Brain microvascular endothelial cell (primary cell): ENCODE results near the gene R3HDM4.

Source experiments
- DNase-seq: peaks from one replicate; pipeline ENCODE4 v3.0.0-alpha.2; 2020
- H3K27ac ChIP-seq: fragments of 250-450 bp; sonication (Bioruptor Pico); 2 replicates; pipeline ENCODE4 v1.5.1; 2020; ENCODE audit warnings: mild to moderate bottlenecking, moderate library complexity
- H3K27me3 ChIP-seq: fragments of 250-450 bp; sonication (Bioruptor Pico); replicated peaks from 2 replicates; pipeline ENCODE4 v1.5.1; 2020; ENCODE audit warnings: mild to moderate bottlenecking
- H3K36me3 ChIP-seq: fragments of 250-450 bp; sonication (Bioruptor Pico); replicated peaks from 2 replicates; pipeline ENCODE4 v1.5.1; 2020; ENCODE audit warnings: mild to moderate bottlenecking
- H3K4me3 ChIP-seq: 2 replicates; pipeline ENCODE4 v1.5.1; 2011; ENCODE audit warnings: low read depth, mild to moderate bottlenecking, control low read depth, low read length, moderate library complexity
- in situ Hi-C: cut with HindIII; loops from 2 replicates; pipeline ENCODE4 v1.10.0; 2017; ENCODE audit warnings: low sequenced_read_pairs, low pct_ligation_motif_present
- TF ChIP-seq, protein P1 (sequence below): IDR thresholded peaks from 2 replicates; pipeline ENCODE4 v1.5.1; 2011; ENCODE audit warnings: low read depth, mild to moderate bottlenecking, moderate library complexity, low read length, control low read depth, inconsistent platforms; ENCODE audit errors: missing control alignments

R3HDM4 gene

DNA sequence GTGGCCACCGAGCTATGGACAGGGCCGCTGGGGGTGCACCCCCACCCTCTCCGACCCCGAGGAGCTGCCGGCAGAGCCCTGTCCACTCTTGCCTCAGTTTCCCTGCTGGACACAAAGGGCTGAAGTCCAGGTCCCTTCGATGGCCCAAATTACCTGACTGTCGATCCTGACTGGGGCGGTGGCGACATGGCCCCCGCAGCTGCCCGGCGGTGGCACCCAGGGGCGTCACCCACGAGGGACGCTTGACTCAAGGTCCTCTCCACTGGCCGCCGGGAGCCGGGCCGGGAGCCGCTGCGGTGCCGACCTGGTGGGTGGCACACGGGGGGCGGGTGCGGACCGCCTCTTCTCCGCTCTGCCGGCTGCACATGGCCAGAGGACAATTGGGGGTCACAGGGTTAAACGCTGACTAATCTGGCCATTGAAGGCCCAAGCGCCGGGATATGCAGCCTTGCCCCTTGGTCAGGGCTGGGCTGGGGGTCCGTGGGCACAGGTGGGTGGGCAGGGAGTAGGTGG is 29.2 kb upstream of the R3HDM4 start:
- H3K27ac ChIP-seq: no peak overlapping the region
- no peak overlapping the region for H3K4me3 ChIP-seq
- peaks cover 15% of the 10 kb centered on the region for H3K36me3 ChIP-seq
- DNase-seq: no peak
- TF ChIP-seq, protein P1, sequence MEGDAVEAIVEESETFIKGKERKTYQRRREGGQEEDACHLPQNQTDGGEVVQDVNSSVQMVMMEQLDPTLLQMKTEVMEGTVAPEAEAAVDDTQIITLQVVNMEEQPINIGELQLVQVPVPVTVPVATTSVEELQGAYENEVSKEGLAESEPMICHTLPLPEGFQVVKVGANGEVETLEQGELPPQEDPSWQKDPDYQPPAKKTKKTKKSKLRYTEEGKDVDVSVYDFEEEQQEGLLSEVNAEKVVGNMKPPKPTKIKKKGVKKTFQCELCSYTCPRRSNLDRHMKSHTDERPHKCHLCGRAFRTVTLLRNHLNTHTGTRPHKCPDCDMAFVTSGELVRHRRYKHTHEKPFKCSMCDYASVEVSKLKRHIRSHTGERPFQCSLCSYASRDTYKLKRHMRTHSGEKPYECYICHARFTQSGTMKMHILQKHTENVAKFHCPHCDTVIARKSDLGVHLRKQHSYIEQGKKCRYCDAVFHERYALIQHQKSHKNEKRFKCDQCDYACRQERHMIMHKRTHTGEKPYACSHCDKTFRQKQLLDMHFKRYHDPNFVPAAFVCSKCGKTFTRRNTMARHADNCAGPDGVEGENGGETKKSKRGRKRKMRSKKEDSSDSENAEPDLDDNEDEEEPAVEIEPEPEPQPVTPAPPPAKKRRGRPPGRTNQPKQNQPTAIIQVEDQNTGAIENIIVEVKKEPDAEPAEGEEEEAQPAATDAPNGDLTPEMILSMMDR: no peak
- in situ Hi-C loops: no loop called here
- no peaks in the 10 kb centered on the region for H3K27me3 ChIP-seq

DNA sequence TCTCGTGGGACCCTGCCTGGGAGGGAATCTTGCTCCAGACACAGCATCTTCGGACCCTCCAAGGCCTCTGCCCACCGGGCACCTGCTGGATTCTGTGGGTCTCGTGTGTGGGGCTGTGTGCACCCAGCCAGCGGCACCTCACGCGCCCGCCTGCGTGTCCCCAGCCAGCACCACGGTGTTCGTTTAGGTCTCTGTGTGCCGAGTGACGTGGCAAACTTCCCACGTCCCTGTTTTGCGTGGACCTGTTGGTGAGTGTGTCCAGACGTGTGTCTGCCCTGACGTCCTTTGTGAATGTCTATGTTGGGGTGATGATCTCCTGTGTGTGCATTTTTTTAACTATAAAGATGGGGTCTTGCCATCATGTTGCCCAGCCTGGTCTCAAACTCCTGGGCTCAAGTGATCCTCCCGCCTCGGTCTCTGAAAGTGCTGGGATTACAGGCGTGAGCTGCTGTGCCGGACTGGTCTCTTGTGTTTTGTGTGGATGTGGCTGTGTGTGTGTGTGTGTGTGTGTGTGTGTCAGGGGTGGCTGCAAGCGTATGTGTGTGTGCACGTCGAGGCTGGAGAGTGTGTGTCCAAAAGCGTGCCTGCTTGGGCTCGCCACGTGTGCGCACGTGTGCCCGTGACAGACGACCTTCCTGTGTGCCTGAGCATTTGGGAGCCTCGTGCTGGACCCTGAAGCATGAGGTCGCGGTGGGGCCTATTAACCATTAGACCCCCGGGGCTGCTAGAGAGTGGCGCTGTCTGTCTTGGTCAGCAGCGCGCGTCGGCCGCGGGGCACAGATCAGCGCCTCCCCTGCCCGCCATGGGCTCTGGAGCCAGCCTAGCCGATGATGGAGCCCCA is 28.5 kb upstream of the R3HDM4 start:
- TF ChIP-seq, protein P1: no peak
- Histone ChIP-seq H3K27me3 (no peaks in the 10 kb centered on the region), H3K27ac (no peak overlapping the region), H3K36me3 (peaks cover 15% of the 10 kb centered on the region), H3K4me3 (no peak overlapping the region)
- in situ Hi-C loops: no loop called here
- no peak for DNase-seq

DNA sequence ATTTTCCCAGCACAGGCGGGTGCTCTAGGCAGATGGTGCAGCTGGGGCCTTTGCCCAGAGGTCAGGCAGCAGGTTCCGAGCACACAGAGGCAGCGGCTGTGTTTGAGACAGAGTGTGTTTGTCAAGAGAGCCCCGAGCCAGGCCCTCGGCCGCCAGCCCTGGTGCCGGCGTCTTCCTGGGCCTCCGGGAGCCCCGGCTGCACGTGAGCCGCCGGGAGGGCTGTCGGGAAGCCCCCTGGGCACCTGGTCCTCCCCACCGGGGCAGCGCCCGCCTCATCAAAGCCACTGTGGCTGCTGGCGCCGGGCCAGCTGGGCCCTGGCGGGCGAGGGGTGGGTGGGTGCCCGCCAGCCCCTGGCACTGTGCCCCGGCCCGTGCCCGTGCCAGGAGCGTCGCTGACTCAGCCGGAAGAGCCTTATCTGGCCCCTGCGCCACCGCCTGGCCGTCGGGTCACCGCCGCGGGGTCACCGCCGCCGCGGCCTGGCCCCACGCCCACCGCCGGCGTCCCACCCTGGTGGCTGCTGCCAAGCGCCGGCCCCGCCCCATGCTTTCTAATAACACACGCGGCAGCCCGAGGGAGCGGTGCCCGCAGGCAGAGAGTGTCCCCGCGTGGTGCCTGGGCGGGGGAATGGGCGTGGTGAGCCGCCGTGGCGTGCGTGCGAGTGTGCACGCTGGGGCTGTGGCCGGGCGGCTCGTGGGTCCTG is 27.7 kb upstream of the R3HDM4 start:
- Histone ChIP-seq H3K27ac (no peak overlapping the region), H3K4me3 (no peak overlapping the region), H3K36me3 (peaks cover 15% of the 10 kb centered on the region), H3K27me3 (no peaks in the 10 kb centered on the region)
- TF ChIP-seq, protein P1: no peak
- in situ Hi-C loops: no loop called here
- DNase-seq: no peak

DNA sequence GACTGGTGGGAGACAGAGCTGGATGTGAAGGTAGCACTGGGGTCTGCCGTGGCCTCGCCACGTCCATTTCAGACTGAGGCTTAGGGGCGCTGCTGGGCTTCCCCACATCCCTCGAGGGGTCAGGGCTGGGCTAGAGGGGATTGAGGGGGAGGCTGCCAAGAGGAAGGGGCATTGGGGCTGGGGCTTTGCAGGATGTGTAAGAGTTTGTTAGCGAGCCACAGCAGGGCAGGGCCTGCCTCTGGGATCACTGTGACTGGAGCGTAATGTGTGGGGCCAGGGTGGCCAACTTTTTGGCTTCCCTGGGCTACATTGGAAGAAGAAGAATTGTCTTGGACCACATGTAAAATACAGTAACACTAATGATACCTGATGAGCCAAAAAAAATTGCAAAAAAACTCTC is 26.9 kb upstream of the R3HDM4 start:
- in situ Hi-C loops: no loop called here
- no peak overlapping the region for H3K27ac ChIP-seq
- no peak for DNase-seq
- TF ChIP-seq, protein P1: no peak
- peaks cover 15% of the 10 kb centered on the region for H3K36me3 ChIP-seq
- H3K4me3 ChIP-seq: no peak overlapping the region
- H3K27me3 ChIP-seq: no peaks in the 10 kb centered on the region

DNA sequence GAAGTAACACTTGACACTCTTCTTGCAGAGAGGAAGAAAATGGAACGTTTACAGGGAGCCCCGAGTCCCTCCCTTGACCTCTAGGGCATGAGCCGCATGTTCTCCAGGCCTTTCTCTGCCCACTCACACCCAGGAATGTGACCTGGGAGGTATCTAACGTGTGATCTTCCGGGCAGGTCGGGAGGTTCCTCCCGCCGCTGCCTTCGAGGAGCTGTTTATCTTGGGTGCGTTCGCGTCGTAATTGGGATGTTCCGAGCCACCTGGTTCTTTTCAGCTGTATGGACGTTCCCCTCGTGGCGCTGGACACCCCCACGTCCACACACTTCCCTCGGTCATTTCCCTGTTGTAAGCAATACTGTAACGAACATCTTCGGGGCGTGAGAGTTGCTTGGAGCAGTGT is 26.4 kb upstream of the R3HDM4 start:
- Histone ChIP-seq H3K27me3 (no peaks in the 10 kb centered on the region), H3K27ac (no peak overlapping the region), H3K36me3 (peaks cover 15% of the 10 kb centered on the region), H3K4me3 (no peak overlapping the region)
- TF ChIP-seq, protein P1: no peak
- in situ Hi-C loops: no loop called here
- DNase-seq: no peak
